T-helper 22 cell (primary cell): Measurements from ENCODE around the gene TTC23.

Experiments used
- DNase-seq: peaks from one replicate; pipeline ENCODE4 v3.0.0-alpha.2; 2020; ENCODE audit warnings: low read depth

The TTC23 gene

DNA sequence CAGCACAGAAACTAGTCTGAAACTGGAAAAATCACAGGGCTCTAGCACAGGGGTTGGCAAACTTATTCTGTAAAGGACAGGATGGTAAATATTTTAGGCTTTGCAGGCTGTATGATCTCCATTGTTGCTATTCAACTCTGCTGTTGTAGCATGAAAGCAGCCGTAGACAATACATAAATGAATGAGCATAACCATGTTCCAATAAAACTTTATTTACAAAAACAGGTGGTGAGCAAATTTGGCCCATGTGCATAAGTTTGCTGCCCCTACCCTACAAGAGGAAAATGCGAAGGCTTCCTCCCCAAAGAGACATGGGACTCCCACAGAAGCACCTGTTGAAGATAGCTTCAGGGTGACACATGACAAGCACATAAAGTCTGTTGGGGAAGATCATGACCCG lies 85.3 kb downstream of the TTC23 start:
- no peak for DNase-seq

DNA sequence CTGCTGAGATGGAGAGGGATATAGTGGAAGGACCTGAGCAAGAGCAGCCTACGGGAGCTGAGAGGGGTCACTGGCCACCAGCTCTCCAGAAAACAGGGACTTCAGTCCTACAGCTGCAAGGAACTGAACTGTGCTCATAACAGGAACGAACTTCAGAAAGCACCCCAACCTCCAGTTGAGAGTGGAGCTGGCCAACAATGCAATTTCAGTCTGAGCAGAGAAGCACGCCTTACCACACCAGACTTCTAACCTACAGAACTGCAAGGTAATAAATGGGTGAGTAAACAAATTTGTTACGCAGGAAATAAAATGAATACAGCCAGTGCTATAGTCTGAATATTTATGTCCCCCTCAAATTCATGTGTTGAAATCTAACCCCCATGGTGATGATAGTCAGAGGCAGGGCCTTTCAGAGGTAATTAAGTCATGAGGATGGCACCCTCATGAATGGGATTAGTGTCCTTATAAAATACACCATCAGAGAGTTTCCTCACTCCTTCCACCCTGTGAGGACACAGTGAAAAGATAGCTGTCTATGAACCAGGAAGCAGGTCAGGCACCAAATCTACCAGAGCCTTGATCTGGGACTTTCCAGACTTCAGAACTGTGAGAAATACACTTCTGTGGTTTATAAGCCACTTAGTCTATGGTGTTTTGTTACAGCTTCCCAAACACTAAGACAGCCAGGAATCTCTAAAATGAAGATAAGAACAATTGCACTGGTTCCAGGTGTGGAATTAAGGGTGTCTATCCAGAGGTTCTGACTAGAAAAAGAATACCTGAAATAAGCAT lies 85.9 kb downstream of the TTC23 start:
- no peak for DNase-seq

DNA sequence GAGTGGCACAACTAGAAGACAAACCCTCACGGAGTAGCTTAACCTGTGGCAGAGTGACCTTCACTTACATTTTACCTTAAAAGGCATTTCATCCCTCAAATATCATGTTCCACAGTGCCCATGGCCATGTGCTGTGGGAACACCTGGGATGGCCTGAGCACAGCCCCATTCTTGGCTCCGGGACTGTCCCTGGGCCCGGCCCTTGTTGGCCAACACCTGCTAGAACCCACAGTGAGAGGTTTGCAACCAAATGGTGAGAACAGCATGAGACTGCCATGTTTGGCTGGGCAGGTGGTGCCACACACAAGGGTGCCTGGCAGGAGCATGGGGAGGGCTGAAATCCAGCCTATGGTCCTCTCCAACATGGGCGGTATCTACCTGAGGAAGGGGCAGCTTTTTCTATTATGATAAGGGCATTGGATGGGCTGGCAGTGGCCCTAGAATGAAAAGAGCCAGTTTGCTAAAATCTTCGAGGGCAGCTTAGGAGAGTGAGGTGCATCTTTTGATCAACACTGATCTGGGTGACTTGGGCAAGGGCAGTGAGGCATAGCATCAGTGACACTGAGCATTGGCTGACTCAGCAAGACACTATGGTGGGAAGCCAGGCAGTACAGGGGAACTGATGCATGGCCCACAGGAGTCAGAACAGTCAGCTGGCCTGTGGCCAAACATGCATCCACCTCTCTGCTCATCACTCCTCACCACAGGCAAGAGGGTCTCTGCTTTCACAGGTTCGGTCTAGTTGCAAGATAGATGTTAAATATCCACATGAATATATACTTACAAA lies 90.6 kb downstream of the TTC23 start:
- no peak for DNase-seq

DNA sequence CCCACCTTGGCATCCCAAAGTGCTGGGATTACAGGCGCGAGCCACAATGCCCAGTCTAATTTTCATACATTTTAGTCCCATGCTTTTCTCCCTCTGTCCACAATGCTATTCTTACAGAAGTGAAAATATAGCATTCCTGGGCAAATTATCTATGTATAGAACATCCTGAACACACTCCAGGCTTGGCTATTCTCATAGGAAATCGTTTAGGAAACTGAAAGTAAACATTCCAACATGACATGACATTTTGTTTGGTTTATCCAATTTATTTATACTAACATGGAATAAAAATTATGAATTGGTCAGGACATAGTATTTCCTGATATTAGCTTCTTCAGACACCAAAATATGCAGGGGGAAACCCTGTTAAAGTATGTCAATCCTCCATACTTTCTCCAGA lies 91.9 kb downstream of the TTC23 start:
- DNase-seq: no peak

DNA sequence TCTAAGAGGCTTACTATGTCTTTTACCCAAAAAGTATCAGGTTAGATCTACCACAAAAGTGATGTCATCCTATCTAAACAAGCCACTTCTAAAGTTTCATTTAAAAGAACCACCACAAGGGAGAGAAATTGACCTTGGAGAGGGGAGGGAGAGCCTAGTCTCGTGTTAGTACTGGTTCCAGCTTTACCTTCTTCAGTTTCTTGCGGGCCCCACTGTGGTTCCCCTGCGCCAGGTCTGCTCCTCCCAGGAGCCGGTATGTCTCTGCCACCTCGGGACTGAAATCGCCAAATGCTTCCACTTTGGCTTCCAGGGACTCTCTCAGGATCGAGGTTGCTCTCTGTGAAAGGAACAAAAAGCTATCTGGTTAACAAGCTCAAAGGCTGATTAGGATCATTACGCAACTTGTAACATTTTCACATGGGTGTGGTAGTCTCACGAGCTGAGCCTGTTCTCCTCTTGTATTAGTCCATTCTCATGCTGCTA lies 93.4 kb downstream of the TTC23 start:
- DNase-seq: no peak

DNA sequence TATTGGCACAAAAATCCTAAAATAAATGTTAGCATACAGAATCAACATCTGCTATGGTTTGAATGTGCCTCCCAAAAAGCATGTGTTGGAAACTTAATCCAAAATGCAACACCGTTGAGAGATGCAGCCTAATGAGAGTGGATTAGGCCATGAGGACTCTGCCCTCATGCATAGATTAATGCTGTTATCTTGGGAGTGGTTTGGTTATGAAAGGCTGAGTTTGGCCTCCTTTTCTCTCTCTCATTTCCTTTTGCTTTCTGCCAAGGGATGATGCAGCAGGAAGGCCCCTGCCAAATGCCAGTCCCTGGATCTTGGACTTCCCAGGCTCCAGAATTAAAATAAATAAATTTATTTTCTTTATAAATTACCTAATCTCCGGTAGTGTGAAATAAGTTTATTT lies 95.1 kb downstream of the TTC23 start:
- no peak for DNase-seq

DNA sequence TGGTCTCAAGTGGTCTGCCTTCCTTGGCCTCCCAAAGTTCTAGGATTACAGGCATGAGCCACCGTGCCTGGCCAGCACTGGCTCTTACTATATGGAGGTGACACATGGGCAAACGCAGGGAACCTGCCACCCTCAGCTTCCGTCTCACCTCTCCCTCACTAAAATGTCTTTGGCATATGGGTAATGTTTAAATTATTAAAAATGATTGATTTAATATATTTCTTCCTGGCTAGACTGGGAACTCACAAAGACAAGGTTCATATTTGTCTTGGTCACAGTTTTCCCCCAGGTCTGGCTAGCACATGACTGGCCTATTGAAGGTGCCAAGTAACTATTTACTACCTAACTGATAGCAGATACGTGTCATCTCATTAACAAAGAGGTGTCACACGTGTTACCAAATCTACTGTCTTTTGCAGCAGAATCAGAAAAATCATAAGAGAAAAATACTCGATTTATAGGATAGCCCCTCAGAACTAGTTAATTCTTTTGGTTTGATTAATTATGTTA lies 96.3 kb downstream of the TTC23 start:
- DNase-seq: no peak

DNA sequence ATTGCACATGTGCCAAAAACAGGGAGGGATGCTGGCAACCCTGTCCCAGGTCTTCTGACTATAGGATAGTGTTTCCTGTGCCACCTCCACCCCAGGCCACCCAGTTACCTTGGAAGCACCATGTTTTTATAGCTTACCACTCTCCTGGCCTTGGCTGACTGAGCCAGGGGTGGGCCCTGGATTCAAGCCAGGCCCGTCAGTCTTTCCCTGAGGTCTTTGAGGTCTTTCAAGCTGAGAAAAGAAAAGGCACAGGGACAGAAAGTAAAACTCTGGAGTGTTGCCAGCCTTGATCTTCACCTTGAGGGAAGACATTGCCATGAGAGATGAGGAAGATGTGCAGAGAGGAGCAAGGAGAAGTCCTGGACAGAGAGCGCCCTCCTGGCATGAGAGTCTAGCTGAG lies 98.2 kb downstream of the TTC23 start:
- DNase-seq: no peak

DNA sequence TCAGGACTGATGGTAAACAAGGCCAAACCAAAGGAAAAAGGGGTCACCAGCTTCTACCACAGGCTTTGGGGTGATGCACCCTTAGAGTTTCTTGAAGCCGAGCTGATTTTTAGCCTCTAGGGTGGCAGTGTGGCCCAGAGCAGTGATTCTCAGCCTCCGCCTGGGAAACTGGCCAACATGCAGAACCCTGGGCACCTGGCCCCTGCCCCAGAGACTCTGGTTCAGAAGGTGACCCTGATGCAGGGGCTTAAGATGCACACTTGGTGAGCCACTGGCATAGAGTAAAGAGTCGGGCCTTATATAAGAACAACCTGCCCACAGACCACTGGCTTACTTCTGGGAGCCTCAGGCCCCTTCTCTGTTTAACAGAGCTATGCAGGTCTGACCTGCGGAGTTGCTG lies 100.0 kb downstream of the TTC23 start:
- no peak for DNase-seq

DNA sequence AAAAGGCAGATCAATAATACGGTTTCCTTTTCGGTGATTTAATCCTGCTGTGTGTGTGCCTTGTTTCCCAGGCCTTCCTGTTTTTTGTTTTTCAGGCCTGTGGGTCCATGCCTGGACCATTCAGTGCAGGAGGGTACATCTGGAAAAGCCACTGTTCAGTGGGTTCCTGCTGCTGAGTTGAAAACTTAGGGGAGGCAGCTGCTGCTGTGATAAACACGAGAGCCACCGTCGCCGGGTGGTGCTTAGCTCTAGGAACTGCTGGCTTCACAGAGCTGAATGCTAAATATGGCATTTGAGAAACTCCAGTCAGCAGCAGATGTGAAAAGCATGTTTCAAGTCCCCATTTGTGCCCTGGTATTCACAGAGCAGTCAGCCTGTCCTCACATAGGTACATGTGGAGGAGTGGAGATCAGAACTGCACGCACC lies 100.5 kb downstream of the TTC23 start:
- no peak for DNase-seq

DNA sequence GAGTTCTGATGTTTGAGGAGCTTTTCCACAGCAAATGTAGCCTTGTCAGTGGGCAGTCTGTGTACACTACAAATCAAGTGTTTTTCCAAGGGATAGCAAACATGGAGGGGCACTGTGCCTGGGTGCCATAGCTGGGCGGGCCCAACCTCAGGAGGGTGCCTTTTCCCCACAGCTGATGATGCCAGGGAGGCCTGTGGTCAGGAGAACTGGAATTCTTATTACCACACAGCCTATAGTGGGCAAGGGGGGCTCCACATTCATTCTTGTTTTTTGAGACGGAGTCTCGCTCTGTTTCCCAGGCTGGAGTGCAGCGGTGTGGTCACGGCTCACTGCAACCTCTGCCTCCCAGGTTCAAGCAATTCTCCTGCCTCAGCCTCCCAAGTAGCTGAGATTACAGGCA lies 102.7 kb downstream of the TTC23 start:
- no peak for DNase-seq

DNA sequence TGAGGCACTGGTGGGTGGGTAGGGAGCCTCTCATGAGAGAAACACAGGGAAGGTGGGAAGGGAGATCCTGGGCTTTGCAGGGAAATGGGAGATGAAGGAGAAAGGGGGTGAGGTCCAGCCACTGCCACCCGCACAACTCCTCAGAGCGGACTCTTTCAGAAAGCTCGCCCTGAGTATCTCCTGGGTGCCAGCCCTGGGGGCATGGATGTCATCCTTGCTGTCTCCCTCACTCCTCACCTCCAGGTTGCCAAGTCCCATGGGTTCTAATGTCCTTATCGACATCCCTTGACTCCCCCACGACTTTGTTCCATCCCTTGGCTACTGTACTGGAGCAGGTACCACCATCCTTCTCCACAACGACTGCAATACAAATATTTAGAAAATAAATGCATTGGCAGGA lies 103.6 kb downstream of the TTC23 start:
- DNase-seq: no peak

DNA sequence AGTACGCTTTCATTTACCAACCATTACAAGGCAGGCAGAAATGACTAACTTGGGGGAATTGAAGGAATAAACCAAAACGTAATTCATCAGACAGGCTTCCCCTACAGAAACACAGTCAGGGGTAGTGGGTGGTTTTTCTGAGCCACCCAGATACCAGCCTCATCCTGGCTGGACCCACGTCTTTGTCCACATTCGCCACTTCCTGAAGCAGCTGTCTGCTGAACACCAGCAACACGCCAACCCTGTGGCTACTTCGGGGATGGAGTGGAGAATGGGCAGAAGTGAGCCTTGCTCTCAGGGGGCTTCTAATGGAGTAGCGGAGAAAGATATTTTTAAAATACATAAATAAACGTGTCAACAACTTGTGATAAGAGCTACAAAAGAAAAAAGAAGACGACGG lies 104.4 kb downstream of the TTC23 start:
- DNase-seq: no peak

DNA sequence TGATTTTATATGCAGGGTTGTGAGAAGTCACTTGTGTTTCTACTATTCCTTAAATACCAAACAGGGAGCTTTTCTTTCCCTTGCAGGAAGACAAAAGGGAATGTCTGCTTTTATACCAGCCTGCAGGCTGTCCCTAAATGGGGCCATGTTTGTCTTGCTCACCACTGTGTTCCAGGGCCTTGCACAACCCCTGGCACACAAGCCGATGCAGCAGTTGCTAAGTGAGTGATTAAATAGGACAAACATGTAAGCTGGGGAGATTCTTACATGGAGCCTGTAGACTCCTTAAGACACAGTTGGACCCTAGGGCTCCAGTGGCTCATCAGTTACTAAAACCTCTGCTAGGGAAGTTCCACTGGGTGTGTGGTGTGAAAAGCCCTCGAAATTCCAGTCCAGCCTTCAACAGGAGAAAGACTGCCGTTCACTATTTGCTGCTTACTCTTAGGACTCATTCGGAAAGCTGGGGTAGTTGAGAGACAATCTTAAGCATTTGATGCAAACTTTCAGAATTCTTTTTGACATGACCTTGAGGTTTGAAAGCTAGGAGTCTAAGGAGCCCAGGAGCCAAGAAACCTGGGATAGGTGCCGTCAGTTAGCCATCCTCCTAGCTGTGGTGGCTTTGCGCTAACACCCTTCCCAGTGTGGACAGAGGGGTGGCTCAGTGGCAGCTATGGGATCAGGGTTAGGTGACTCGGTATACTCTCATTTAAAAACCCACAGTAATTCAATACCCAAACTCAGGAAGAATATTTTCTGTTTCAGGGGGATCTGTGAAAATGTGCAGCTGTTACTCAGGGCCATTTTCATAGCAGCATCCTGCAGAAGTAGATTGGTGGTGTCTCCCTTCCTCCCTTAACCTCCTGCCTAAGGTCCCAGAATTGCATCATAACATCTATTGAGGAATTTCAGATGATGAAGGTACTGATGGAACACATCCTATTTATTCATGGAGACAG lies 105.4 kb downstream of the TTC23 start:
- DNase-seq: no peak

DNA sequence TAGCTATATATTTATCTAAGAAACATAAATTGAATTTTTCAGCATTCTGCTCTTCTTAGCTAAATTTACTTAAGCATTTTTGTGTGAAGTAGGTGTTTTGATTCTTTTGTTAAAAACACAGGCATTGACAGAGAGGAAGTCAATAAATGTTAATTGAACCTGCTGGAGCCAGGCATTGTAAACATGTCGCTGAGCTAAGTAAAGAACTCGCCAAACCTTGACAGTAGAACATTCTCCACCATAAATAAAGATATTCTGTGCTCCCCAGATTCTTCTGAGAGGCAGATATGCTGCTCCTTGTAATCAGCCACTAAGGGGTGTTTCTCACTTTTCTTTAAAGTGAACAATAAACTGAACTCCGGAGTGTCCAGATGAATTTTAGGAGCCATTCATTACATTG lies 106.1 kb downstream of the TTC23 start:
- DNase-seq: no peak

DNA sequence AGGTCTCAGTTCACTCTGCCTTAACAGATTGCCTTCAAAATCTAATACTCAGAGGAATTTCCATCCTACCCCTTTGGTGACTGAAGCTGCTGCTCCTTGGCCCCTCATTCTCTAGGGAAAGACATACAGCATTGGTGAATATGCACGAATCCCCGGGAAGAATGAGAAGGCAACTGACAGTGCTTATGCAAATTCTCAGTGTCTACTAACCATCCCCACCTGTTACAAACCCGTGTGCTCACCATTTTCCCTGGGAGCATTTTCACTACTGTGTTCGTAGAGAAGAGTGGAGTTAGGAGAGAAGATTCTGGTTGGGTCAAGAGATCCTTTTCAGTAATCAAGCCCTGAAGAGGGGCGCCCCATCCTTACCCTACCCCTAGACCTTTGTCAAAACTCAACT lies 106.8 kb downstream of the TTC23 start:
- DNase-seq: no peak

DNA sequence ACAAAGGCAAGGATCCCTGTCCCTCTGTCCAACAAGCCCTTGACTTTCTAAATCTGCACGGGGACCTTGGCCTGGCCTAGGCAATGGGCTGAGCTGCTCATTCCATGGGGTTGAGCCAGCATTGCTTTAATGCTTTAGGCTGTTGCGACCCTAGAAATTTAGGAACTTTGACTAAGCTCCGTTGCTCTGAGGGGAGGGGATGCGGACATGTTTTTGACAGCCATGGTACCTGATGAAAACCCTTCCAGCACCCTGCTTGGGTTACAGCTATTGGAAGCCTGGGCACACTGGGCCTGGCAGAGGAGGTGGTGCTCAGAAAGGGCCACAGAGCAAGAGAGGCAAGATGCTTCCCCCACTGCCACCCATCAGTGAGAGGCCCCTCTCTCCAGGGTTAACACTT lies 107.4 kb downstream of the TTC23 start:
- DNase-seq: no peak

DNA sequence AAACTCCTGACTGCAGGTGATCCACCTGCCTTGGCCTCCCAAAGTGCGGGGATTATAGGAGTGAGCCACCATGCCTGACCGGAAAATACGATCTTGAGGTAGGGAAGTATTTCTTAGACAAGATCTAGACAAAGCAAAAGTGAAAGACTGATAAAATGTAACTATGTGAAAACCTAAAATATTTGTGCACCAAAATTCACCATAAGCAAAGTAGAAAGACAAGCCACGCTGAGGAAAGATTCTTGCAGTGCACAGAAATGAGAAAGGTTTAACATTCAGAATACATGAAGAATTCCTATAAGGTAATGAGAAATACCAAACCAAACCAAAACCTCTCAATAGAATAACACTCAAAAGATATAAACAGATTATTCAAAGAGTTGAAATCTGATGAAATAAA lies 108.8 kb downstream of the TTC23 start:
- DNase-seq: no peak

DNA sequence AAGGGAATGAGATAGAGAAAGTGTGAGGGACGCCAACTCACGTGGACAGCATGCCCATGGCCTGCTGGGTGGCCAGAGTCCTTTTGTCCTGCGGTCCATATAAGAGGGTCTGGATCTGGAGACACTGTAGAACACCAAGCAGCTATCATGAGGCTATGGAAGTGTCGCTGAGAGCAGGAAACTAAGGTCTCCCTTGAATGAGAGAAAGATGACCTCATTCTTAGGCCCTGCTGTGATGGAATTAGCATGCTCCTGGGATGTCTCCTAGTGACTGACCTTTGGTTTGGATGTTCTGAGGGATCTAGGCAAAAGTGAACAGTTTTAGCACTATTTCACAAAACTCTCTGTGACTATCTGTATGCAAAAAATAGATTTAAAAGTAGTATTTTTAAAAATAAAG lies 110.1 kb downstream of the TTC23 start:
- DNase-seq: no peak

DNA sequence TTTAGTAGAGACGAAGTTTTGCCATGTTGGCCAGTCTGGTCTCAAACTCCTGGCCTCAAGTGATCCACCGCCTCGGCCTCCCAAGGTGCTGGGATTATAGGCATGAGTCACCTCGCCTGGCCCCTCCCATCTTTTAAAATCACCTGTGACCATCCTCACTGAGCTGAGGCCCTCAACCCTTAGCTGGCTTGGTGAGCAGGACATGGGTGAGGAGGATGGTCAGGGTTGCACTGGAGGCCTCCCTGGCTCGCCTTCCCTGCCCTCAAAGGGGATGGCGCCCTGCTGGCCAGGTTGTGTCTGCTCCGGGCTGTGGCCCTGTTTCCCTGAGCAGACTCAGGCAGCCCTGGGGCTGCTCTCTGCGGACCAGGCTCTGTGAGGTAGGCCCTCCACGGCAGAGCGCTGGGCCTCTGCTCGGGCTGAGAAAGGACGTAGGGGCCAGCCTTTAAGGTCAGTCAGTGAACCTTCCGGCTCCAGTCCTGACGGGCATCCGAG lies 110.8 kb downstream of the TTC23 start:
- DNase-seq: no peak

DNA sequence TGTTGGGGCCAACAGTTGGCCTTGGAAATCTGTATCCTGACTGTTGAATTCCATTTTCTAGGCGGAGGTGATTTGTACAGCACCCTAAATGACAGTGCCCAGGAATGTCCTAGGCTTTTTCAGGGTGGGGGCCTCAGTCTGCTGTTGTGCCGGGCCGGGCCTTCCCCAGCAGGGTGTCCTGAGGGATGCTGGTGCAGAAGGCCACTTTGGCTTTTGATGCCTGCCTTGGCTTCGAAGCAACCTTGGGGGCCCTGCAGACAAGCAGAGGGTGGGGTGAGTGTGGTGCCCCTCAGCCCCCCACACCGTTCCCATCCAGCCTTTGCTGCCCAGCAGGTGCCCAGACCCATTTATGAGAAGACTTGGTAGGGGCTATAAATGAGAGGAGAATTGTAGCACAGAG lies 111.5 kb downstream of the TTC23 start:
- DNase-seq: no peak

DNA sequence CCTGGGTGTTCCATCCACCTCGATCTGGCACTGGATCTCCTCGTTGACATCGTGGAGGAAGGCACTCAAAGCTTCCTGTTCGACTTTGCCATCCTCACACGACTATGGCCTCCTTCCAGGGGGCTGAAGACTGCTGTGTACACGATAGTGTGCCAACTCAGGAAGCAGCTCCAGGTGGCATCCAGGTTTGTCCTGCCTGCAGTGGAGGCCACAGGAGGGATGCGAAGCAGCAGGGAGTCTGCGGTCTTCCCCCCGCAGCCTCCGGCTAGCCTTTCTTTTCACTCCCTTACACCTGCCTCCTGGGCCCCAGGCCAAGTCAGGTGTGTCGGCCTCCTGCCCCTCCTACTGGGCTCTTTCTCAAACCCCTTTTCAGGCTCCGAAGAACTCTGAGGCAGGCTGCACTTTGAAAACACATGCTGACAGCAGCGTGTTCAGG lies 112.3 kb downstream of the TTC23 start:
- DNase-seq: no peak
